ENCODE measurements around the gene AIG1. TPM values are rescaled to one million over a fixed set of nuclear protein-coding genes. Genes with fewer than 3 reads are reported as not detected.

The AIG1 gene
- total and polyA plus RNA-seq, 2 of the 13 experiments (the other 11 are each of a cell fraction or from before 2014, with no cell fraction given) = 115 to 197 TPM

DNA sequence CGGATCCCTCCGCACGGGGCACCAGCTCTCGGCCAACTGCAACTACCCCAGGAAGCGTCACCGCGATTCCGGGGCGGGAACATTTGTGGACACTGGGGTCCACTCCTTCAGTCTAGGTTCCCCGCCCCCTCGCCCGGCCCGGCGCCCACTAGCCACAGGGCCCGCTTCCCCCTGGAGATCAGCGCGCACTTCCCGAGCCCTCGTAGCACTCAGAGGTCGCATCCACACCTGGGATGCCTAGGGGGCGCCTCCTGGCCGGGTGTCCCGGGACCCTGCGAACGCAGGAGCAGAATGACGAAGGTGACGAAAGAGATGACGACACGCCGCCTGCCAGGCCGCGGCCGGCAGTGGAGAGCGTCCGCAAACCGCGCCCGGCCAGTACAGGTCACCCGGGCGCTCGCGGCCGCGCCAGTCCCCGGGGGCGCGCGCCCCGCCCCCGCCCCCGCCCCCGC is 309 bp upstream of the AIG1 start (continued):
- TF ChIP-seq KLF16 (CRISPR knock-in tag; IDR thresholded peaks at IDR 0.05) (peak in 1 of 2 experiments; percentile 93; a peak in 2 of 4 replicates), RFX3 (CRISPR knock-in tag; IDR thresholded peaks at IDR 0.05) (no peak), HIVEP1 (CRISPR knock-in tag; IDR thresholded peaks at IDR 0.05) (peak; percentile 95), RARG (CRISPR knock-in tag; IDR thresholded peaks at IDR 0.05; ENCODE audit: low read depth) (0 out of 2 replicates have a peak, but pooled peaks have one; percentile 63), ZNF138 (CRISPR knock-in tag; IDR thresholded peaks at IDR 0.05; ENCODE audit: low read depth) (0 out of 2 replicates have a peak, but pooled peaks have one; percentile 9), NR3C1 (CRISPR knock-in tag; IDR thresholded peaks at IDR 0.05) (no peak), ZNF7 (CRISPR knock-in tag; IDR thresholded peaks at IDR 0.05) (peak; percentile 41; the same call in 1 of the 2 replicates), SMYD3 (CRISPR knock-in tag; IDR thresholded peaks at IDR 0.05) (peak; percentile 92), ZNF776 (CRISPR knock-in tag; IDR thresholded peaks at IDR 0.05) (peak; percentile 61; the same call in 1 of the 2 replicates), SOX13 (IDR thresholded peaks at IDR 0.05) (no peak), SOX13 (CRISPR knock-in tag; conservative IDR thresholded peaks at IDR 0.05 in 1 of 2, IDR thresholded peaks at IDR 0.05 in 1 of 2) (peak in 1 of 2 experiments; percentile 49; a peak in 2 of 4 replicates), HOXA9 (CRISPR knock-in tag; IDR thresholded peaks at IDR 0.05; ENCODE audit: borderline replicate concordance) (peak; percentile 20; the same call in 1 of the 2 replicates), ZNF543 (CRISPR knock-in tag; IDR thresholded peaks at IDR 0.05) (no peak), ZNF530 (CRISPR knock-in tag; IDR thresholded peaks at IDR 0.05; ENCODE audit: low read depth) (no peak), ZNF788 (CRISPR knock-in tag; IDR thresholded peaks at IDR 0.05; ENCODE audit: borderline replicate concordance) (peak; percentile 92; the same call in 1 of the 2 replicates), IKZF1 (IDR thresholded peaks at IDR 0.05) (no peak), PHF21A (CRISPR knock-in tag; IDR thresholded peaks at IDR 0.05) (peak; percentile 91), ZNF34 (CRISPR knock-in tag; IDR thresholded peaks at IDR 0.05; ENCODE audit: borderline replicate concordance) (peak; percentile 90), ZNF441 (CRISPR knock-in tag; IDR thresholded peaks at IDR 0.05; ENCODE audit: borderline replicate concordance) (0 out of 2 replicates have a peak, but pooled peaks have one; percentile 37), KMT2A (CRISPR knock-in tag; IDR thresholded peaks at IDR 0.05) (peak; percentile 81), GABPB1 (CRISPR knock-in tag; IDR thresholded peaks at IDR 0.05) (peak; percentile 86)
- TF ChIP-seq, protein P1, sequence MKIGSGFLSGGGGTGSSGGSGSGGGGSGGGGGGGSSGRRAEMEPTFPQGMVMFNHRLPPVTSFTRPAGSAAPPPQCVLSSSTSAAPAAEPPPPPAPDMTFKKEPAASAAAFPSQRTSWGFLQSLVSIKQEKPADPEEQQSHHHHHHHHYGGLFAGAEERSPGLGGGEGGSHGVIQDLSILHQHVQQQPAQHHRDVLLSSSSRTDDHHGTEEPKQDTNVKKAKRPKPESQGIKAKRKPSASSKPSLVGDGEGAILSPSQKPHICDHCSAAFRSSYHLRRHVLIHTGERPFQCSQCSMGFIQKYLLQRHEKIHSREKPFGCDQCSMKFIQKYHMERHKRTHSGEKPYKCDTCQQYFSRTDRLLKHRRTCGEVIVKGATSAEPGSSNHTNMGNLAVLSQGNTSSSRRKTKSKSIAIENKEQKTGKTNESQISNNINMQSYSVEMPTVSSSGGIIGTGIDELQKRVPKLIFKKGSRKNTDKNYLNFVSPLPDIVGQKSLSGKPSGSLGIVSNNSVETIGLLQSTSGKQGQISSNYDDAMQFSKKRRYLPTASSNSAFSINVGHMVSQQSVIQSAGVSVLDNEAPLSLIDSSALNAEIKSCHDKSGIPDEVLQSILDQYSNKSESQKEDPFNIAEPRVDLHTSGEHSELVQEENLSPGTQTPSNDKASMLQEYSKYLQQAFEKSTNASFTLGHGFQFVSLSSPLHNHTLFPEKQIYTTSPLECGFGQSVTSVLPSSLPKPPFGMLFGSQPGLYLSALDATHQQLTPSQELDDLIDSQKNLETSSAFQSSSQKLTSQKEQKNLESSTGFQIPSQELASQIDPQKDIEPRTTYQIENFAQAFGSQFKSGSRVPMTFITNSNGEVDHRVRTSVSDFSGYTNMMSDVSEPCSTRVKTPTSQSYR (CRISPR knock-in tag; IDR thresholded peaks at IDR 0.05; ENCODE audit: borderline replicate concordance) = peak; percentile 78; the same call in 1 of the 2 replicates
- TF ChIP-seq, protein P2, sequence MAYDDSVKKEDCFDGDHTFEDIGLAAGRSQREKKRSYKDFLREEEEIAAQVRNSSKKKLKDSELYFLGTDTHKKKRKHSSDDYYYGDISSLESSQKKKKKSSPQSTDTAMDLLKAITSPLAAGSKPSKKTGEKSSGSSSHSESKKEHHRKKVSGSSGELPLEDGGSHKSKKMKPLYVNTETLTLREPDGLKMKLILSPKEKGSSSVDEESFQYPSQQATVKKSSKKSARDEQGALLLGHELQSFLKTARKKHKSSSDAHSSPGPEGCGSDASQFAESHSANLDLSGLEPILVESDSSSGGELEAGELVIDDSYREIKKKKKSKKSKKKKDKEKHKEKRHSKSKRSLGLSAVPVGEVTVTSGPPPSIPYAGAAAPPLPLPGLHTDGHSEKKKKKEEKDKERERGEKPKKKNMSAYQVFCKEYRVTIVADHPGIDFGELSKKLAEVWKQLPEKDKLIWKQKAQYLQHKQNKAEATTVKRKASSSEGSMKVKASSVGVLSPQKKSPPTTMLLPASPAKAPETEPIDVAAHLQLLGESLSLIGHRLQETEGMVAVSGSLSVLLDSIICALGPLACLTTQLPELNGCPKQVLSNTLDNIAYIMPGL (CRISPR knock-in tag; IDR thresholded peaks at IDR 0.05; ENCODE audit: borderline replicate concordance in 1 of 2, low read depth in 1 of 2) = peak; percentile 76 to 92
- TF ChIP-seq, protein P3, sequence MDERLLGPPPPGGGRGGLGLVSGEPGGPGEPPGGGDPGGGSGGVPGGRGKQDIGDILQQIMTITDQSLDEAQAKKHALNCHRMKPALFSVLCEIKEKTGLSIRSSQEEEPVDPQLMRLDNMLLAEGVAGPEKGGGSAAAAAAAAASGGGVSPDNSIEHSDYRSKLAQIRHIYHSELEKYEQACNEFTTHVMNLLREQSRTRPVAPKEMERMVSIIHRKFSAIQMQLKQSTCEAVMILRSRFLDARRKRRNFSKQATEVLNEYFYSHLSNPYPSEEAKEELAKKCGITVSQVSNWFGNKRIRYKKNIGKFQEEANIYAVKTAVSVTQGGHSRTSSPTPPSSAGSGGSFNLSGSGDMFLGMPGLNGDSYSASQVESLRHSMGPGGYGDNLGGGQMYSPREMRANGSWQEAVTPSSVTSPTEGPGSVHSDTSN (CRISPR knock-in tag; IDR thresholded peaks at IDR 0.05) = no peak
- TF ChIP-seq, protein P4, sequence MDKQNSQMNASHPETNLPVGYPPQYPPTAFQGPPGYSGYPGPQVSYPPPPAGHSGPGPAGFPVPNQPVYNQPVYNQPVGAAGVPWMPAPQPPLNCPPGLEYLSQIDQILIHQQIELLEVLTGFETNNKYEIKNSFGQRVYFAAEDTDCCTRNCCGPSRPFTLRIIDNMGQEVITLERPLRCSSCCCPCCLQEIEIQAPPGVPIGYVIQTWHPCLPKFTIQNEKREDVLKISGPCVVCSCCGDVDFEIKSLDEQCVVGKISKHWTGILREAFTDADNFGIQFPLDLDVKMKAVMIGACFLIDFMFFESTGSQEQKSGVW (CRISPR knock-in tag; IDR thresholded peaks at IDR 0.05; ENCODE audit: borderline replicate concordance) = no peak

Measured in HepG2 (cell line).